ENCODE data around the gene WWTR1.
A peak's percentile ranks its signal among the peaks of the same experiment; 100 is the strongest.

The WWTR1 gene

GRCh38 chr3:149657926-149658743 lies at the start of gene WWTR1:
Gene WWTR1 (minus strand): TSS chr3:149658025. CDS start chr3:149657306, 719 bp downstream.
- peak in 1 of 2 experiments; percentile 19 for DNase-seq

GRCh38 chr3:149706905-149707304 lies 49.1 kb upstream of the WWTR1 start:
- no peak for DNase-seq

DNA sequence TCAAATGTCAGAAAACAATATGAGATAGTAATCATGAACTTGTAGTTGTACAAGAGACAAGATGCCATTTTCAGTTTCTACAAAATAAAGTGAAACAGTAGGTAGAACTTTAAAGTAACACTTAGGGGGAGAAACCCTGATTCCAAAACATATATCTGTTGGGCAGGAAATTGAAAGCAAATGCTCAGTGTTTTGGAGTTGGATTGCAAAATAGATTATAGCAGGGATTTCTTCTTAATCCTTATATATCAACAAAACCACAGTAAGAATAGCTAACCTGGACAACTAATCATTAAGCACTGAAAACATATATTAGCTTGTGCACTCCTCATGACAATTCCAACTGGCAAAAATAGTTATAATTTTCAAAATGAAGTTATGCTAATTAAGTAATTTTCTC lies 47.6 kb upstream of the WWTR1 start:
- DNase-seq: no peak

GRCh38 chr3:149703466-149703865 lies 45.6 kb upstream of the WWTR1 start:
- DNase-seq: no peak

DNA sequence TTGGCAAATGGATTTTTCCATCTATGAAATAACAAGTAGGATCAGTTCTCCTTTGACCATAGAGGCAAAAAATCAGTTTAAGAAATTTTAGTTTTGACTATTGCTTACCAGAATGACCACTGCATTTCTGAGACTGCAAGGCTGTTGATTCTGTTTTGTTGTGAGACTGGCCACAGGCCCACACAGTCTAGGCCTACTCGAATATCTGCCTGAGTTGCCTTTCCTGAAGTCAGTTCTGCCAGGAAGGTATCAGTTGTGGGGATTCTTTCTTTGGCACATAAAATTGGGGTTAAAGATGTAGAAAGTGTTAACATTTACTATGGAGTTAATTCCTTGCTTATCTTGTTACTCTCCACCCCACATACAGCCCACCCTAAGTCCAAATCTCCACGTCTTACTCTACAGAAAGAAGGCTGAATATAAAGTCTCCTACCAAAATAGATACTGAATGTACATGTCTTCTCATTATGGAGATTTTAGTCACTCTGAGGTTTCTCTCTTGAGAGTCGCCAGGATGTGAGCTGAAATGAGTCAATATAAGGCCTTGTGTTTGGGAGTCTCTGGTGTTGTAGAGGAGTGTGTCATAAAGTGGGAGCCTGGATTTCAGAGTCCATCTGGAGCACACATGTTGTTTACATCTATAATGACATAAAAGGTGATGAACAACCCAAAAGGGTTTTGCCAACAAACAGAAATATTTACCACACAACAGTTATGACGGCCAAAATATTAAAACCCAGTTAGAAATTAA lies 45.0 kb upstream of the WWTR1 start:
- DNase-seq: no peak

- no peak for DNase-seq
Measured at GRCh38 chr3:149701977-149702350, 44.1 kb upstream of the WWTR1 start.

- no peak for DNase-seq
Measured at GRCh38 chr3:149701206-149701976, 43.6 kb upstream of the WWTR1 start.

- DNase-seq: no peak
Measured at GRCh38 chr3:149688122-149688757, 30.4 kb upstream of the WWTR1 start.

DNA sequence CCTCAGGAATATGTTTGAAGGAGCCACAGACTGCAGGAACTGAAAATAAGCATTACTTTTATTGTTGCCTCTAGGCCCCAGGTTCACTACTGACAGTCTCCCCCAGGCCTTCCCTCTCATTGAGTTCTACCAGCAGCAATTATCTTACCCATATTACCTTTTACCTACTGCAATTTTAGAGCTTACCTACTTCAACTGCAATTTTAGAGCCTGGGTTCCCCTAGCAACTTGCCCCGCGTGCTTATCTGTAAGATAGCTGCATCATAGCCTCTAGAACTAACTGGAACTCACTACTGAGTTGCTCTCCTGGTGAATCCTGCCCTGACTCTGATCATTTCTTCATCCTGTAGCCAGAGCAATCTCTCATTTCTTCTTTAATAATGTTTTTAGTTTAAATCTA lies 29.2 kb upstream of the WWTR1 start:
- DNase-seq: no peak

DNA sequence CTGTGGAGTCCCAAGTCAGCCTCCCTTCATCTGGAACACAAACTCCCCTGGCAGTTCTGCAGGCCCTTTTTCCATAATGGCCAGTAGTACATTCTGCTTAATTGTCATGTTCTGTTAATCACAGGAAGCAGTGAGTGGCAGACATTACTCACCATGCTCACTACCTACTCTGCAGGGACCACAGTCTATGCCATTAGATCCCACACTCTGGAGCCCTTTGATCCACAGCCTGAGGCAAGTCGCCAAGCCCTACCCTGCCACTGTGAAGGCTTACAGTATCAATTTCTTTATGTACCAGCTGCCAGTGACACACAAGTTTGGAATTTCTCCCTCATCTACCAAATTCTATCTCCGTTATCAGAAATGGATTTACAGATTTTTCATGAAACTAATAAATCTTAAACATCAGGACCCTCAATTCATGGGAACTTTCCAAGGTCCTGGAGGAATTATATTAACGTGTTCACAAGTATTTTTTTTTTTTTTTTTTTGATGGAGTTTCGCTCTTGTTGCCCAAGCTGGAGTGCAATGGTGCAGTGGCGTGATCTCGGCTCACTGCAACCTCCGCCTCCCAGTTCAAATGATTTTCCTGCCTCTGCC lies 20.6 kb upstream of the WWTR1 start:
- DNase-seq: no peak

DNA sequence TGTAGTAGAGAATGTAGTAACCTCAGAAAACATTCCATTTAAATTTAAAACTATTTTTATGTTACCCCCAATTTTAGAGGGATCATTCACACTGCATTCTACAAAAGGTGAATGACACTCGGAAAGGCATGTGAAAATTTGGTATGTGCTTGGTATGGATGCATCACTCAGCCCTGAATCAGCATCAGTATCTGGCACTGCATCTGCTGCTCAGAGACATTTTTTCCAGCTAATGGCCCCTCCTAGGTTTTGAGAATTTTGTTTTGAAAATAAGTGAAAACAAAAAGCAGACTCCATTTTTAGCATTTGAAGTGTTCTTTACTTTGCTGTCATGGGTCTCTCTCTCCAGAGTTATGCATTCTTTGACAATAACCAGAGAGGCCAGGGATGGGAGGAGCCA lies 15.6 kb upstream of the WWTR1 start:
- no peak for DNase-seq

DNA sequence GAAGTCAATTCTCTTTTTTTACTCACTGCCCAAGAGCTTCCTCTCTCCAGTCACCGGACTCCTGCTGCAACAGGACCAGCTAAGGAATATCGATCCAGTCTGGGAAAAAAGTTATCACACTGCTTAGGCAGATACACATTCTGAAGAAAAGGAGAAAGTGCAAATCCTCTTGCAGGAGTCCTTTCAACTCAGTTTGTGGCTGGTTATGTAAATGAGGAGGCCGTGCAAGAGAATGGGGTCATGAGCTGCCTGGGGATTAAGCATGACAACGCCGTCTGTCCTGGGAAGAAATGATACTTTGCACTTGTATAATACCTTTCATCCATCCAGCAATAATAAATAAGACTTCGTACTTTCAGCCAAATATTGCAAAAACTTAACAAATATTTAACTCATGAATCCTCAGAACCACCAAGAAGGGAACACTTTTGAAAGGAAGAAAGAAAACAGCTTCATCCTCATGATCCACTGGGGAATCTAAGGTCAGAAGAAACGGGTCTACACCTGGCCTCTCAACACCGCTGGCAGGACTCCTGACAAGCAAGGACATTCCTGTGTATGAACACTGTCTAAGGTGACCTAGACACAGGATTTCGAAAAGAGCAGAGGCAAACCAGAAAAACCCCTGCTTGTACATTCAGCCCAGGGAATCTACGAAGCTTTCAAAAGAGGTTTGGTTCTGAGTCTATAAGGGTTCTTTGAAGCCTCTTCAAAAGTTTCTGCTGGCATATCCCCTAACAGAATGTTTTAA lies 13.1 kb upstream of the WWTR1 start:
- DNase-seq: no peak

DNA sequence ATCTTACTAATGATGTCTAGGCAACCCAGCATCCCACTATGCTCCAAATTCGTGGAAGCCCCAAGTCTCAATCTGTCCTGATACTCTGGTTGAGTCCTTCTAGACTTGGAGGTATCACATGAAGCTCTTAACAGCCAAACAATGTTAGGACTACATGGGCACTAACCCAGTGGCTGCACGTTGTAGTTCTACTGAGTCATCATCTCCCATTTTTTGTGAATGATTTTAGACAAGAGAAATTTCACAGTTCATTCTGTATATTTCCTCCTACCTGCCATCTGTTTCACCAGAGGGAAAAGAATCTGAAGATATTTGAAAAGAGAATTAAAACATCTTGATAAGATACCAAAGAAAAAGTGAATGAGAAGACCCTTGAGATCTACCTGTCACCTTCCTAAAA lies 9.8 kb upstream of the WWTR1 start:
- DNase-seq: no peak

- no peak for DNase-seq
Measured at GRCh38 chr3:149663966-149664365, 6.1 kb upstream of the WWTR1 start.

- DNase-seq: no peak
Measured at GRCh38 chr3:149662240-149662887, 4.5 kb upstream of the WWTR1 start.

- DNase-seq: no peak
Measured at GRCh38 chr3:149660462-149660861, 2.6 kb upstream of the WWTR1 start.

DNA sequence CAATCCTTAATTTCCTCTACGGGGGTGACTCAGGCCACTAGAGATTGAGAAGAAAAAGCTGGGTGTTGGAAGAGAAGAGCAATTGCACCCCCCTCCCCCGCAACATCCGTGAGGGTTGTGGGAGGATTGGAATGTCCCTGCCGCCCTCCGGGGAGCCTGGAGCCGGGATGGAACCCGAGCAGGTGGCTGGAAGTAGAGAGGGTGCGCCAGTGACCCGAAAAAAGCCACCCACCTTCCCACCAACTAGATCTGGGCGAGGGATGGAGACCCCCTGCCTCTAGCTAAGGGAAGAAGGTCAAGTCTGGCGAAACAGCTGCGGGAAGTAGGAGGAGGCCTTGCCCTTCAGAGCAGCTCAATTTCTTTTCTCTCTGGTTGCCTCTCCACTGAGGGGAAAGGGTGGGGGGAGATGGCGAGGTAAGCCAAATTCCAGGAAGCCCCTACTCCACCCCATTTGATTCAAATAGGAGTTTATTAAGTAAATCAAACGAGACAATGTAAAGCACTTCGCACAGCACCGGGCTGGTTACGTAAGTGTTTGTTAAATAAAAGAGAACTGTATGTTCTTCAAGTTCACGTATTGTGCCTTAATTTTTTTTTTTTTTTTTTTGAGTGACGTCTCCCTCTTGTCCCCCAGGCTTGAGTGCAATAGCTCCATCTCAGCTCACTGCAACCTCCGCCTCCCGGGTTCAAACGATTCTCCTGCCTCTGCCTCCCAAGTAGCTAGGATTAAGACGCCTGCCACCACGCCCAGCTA lies 1.1 kb upstream of the WWTR1 start:
- no peak for DNase-seq

DNA sequence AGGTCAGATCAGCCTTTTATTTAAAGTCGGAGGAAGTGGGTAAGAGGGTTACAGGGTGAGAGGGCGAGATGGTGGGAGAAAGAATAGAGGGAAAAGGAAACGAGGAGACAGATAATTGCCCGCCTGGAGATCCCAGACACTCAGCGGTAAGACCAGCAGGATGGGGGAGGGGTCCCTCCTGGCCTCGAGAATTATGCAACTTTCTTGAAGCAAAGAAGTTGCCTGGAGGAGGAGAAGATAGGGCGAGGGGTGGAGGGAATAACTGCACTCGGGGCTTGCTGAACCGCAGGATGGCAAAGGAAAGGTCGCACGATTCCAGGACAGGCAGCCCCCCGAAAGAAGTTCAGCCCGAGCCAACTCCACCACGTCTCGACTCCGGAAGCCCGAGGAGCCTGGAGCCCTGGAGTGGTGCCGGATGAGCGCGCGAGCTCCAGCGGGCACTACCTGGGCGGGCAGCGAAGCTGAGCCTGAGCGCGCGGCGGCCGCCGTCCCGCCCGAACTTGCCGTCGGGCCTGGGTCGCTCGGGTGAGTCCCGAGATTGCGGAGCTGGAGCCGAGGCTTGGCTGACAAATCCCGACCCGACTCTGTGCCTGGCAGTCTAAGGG lies 402 bp downstream of the WWTR1 start:
- DNase-seq: no peak

- no peak for DNase-seq
Measured at GRCh38 chr3:149655826-149656574, 1.8 kb downstream of the WWTR1 start.

All from AML-193 (cell line).